DOHH2 (cell line): ENCODE data around the gene CYP26C1.

Experiments
- H3F3A ChIP-seq: fragments of 200-600 bp; sonication (generic), shearing (Covaris generic); 2 replicates; pipeline ENCODE4 v1.6.0; 2016; ENCODE audit warnings: antibody characterized with exemption, mild to moderate bottlenecking; ENCODE audit not compliant: control insufficient read depth, insufficient read depth
- H3K27ac ChIP-seq: fragments of 200-600 bp; sonication (generic); 2 replicates; pipeline ENCODE4 v1.5.1; 2014; ENCODE audit warnings: low read depth, mild to moderate bottlenecking, low read length, moderate library complexity
- H3K27me3 ChIP-seq: fragments of 200-600 bp; sonication (generic); 2 replicates; pipeline ENCODE4 v1.6.1; 2014; ENCODE audit warnings: mild to moderate bottlenecking, low read length, mixed read lengths; ENCODE audit not compliant: control insufficient read depth
- H3K36me3 ChIP-seq: fragments of 200-600 bp; sonication (generic); 2 replicates; pipeline ENCODE4 v1.6.1; 2014; ENCODE audit warnings: mild to moderate bottlenecking, low read length, moderate library complexity, mixed read lengths; ENCODE audit not compliant: control insufficient read depth
- H3K4me1 ChIP-seq: fragments of 200-600 bp; sonication (generic); 2 replicates; pipeline ENCODE4 v1.6.1; 2014; ENCODE audit warnings: mild to moderate bottlenecking, low read length, mixed read lengths; ENCODE audit not compliant: control insufficient read depth
- H3K4me2 ChIP-seq: fragments of 200-600 bp; sonication (generic); 2 replicates; pipeline ENCODE4 v1.6.0; 2014; ENCODE audit warnings: mild to moderate bottlenecking, low read length, moderate library complexity
- H3K4me3 ChIP-seq: fragments of 200-600 bp; sonication (generic); 2 replicates; pipeline ENCODE4 v1.5.1; 2014; ENCODE audit warnings: mild to moderate bottlenecking, low read length, mixed read lengths
- H3K79me2 ChIP-seq: fragments of 200-600 bp; sonication (generic); 2 replicates; pipeline ENCODE4 v1.6.1; 2014; ENCODE audit warnings: mild to moderate bottlenecking, low read length, mixed read lengths; ENCODE audit not compliant: control insufficient read depth
- H3K9me2 ChIP-seq: fragments of 200-600 bp; sonication (generic); replicated peaks from 2 replicates; pipeline ENCODE4 v1.6.1; 2014; ENCODE audit warnings: mild to moderate bottlenecking, low read length, mixed read lengths; ENCODE audit not compliant: control insufficient read depth
- H3K9me3 ChIP-seq: fragments of 200-600 bp; sonication (generic); 2 replicates; pipeline ENCODE4 v1.6.1; 2014; ENCODE audit warnings: antibody characterized with exemption, low read length, mixed read lengths; ENCODE audit not compliant: control insufficient read depth, insufficient read depth
- H4K20me1 ChIP-seq: fragments of 200-600 bp; sonication (generic); 2 replicates; pipeline ENCODE4 v1.6.0; 2014; ENCODE audit warnings: low read depth, mild to moderate bottlenecking, antibody characterized with exemption, low read length, moderate library complexity; ENCODE audit not compliant: control insufficient read depth, insufficient read depth
- CTCF ChIP-seq: fragments of 200-600 bp; sonication (generic); IDR thresholded peaks from one replicate; pipeline ENCODE4 v1.5.1; 2014; ENCODE audit warnings: antibody characterized with exemption, mild to moderate bottlenecking, low read depth, low read length; ENCODE audit not compliant: poor library complexity, severe bottlenecking
- EZH2phosphoT487 ChIP-seq: fragments of 200-600 bp; sonication (generic); IDR thresholded peaks from 2 replicates; pipeline ENCODE4 v1.6.1; 2017; ENCODE audit warnings: borderline replicate concordance, mild to moderate bottlenecking, antibody characterized with exemption, low read length, moderate library complexity, mixed read lengths

CYP26C1 gene

GRCh38 chr10:93080350-93081046, 19.9 kb downstream of the CYP26C1 start:
- no peak overlapping the region for H3K4me3 ChIP-seq
- no peaks in the 10 kb centered on the region for H3F3A ChIP-seq
- H3K4me1 ChIP-seq = peaks cover 5% of the 10 kb centered on the region; the same call in 1 of the 2 replicates
- no peaks in the 10 kb centered on the region for H3K36me3 ChIP-seq
- peak overlapping the region; percentile 26; the same call in 1 of the 2 replicates for H3K4me2 ChIP-seq
- H4K20me1 ChIP-seq = no peaks in the 10 kb centered on the region
- H3K79me2 ChIP-seq = no peaks in the 10 kb centered on the region
- H3K27me3 ChIP-seq = peaks cover 25% of the 10 kb centered on the region
- H3K27ac ChIP-seq = no peak overlapping the region
- H3K9me2 ChIP-seq = no peaks in the 10 kb centered on the region
- no peak for TF ChIP-seq EZH2phosphoT487
- peak; percentile 90 for TF ChIP-seq CTCF
- no peaks in the 10 kb centered on the region for H3K9me3 ChIP-seq

- Histone ChIP-seq H3K36me3 (no peaks in the 10 kb centered on the region), H3F3A (no peaks in the 10 kb centered on the region), H3K4me3 (no peak overlapping the region), H3K9me3 (no peaks in the 10 kb centered on the region), H3K9me2 (no peaks in the 10 kb centered on the region), H3K27ac (no peak overlapping the region), H3K27me3 (peaks cover 17% of the 10 kb centered on the region), H3K79me2 (no peaks in the 10 kb centered on the region), H3K4me1 (peaks cover 5% of the 10 kb centered on the region; the same call in 1 of the 2 replicates), H3K4me2 (no peak overlapping the region), H4K20me1 (no peaks in the 10 kb centered on the region)
- TF ChIP-seq CTCF = no peak
Observed at GRCh38 chr10:93081318-93081717, 20.7 kb downstream of the CYP26C1 start.

- Histone ChIP-seq H3K79me2 (no peaks in the 10 kb centered on the region), H3K9me3 (no peaks in the 10 kb centered on the region)
Observed at GRCh38 chr10:93081834-93082233, 21.2 kb downstream of the CYP26C1 start.

More at GRCh38 chr10:93081834-93082233, 21.2 kb downstream of the CYP26C1 start:
- H4K20me1 ChIP-seq = no peaks in the 10 kb centered on the region
- TF ChIP-seq EZH2phosphoT487 = no peak
- no peak for TF ChIP-seq CTCF
- no peak overlapping the region for H3K4me2 ChIP-seq
- H3K27me3 ChIP-seq = peaks cover 12% of the 10 kb centered on the region
- no peaks in the 10 kb centered on the region for H3K9me2 ChIP-seq
- H3K27ac ChIP-seq = no peak overlapping the region
- H3K4me1 ChIP-seq = peaks cover 5% of the 10 kb centered on the region; the same call in 1 of the 2 replicates
- H3F3A ChIP-seq = no peaks in the 10 kb centered on the region
- H3K36me3 ChIP-seq = no peaks in the 10 kb centered on the region
- H3K4me3 ChIP-seq = no peak overlapping the region
